AG09309 (cell line): ENCODE results near the gene CAST.

Experiments used
- DNase-seq: peaks from one replicate; pipeline ENCODE4 v3.0.0-alpha.2; 2010; ENCODE audit warnings: low read depth
- H3K4me3 ChIP-seq: 2 replicates; pipeline ENCODE4 v1.5.1; 2011; ENCODE audit warnings: mild to moderate bottlenecking, low read depth, low read length, moderate library complexity; ENCODE audit not compliant: control insufficient read depth
- TF ChIP-seq, protein P1 (sequence below): IDR thresholded peaks from 2 replicates; pipeline ENCODE4 v1.5.1; 2011; ENCODE audit warnings: mild to moderate bottlenecking, low read depth, low read length, inconsistent platforms; ENCODE audit not compliant: insufficient read depth, control insufficient read depth; ENCODE audit errors: missing control alignments

Gene CAST

DNA sequence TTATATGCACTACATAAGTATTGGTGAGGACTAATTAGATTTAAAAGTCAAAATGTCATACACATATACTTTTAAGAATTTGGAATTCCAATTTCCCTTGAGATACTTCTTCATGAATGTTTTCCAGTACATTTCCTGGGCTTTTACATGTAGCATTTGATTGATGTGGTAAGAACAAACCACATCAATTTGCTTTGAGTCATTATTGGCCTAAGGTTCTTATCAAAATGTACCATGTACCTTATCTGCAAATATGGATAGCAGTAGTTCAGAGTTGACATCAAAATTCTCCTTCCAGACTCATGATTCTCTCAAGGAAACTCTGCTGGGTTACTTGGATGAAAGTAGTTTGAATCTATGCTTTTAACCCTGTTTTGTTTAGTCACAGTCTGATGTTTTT is 2.5 kb downstream of the CAST start:
- DNase-seq: no peak
- no peak overlapping the region for H3K4me3 ChIP-seq
- TF ChIP-seq, protein P1, sequence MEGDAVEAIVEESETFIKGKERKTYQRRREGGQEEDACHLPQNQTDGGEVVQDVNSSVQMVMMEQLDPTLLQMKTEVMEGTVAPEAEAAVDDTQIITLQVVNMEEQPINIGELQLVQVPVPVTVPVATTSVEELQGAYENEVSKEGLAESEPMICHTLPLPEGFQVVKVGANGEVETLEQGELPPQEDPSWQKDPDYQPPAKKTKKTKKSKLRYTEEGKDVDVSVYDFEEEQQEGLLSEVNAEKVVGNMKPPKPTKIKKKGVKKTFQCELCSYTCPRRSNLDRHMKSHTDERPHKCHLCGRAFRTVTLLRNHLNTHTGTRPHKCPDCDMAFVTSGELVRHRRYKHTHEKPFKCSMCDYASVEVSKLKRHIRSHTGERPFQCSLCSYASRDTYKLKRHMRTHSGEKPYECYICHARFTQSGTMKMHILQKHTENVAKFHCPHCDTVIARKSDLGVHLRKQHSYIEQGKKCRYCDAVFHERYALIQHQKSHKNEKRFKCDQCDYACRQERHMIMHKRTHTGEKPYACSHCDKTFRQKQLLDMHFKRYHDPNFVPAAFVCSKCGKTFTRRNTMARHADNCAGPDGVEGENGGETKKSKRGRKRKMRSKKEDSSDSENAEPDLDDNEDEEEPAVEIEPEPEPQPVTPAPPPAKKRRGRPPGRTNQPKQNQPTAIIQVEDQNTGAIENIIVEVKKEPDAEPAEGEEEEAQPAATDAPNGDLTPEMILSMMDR: no peak

DNA sequence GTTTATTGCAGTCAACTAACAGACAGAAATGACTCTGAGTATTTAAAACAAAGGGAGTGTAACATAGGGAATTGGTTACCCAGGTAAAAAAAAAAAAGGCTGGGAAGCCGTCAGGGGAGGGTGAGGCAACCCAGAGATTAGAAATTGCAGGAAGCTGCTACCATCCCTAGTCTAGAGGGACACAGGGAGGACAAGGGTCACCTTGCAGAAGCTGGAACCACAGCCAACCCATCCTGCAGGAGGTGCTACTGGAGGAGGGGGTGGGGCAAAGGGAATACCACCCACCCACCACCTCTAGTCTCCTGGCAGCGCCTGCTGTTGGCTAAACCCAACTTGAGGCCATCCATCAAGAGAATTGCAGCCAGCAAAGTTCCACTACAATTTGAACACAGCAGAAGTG is 6.5 kb downstream of the CAST start:
- TF ChIP-seq, protein P1: no peak
- no peak overlapping the region for H3K4me3 ChIP-seq
- no peak for DNase-seq

DNA sequence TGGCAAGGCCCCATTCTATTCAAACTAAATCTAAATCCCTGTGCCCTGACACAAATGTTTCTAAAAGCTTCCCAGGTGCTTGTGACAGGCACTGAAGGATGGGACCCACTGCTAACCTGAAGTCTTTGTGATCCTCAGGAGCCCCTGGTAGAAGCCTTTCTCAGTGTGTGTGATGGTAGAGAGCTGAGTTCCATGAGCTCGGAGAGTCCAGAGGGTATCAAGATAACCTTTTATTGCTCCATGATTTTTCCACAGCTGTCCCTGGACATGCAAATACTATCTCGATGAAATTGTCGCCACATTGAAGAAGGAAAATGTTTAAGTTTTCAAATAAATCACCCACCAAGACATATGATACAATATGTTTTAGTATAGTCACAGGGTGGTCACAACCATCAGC is 7.7 kb downstream of the CAST start:
- TF ChIP-seq, protein P1: no peak
- no peak overlapping the region for H3K4me3 ChIP-seq
- DNase-seq: no peak

DNA sequence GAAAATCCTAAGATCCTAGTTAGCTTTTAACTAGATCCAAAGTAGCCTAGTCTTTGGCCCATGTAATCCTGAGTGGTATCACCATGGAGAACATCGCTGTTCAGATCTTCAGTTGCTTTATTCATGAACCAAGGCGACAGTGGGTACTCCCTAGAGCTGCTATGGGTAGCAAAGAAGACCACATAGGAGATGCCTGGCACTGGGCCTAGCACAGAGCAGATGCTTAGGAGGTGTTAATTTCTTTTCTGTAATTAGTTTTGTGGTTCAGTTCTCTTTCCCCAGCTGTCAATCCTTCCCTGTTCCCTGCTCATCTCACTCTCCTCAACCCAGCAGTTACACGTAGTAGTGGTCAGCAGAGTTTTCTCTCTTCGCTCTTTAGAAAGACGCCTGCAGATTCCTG is 9.3 kb downstream of the CAST start:
- TF ChIP-seq, protein P1: no peak
- DNase-seq: no peak
- H3K4me3 ChIP-seq: no peak overlapping the region

DNA sequence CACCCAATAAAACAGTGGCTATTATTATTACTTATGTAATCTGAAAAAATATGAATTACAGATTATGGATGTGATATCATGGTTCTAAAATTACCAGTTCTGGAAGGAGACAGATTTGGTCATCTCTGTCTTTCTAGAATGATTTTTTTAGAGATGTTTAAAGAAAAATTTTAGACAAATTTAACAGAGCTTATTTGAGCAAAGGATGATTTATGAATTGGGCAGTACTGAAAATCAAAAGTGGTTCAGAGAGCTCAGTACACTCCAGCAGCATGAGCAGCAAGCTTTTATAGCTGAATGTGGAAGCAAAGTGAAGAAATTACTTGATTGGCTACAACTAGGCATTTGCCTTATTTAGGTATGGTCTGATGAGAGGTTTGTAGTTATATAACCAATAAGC is 11.0 kb downstream of the CAST start:
- H3K4me3 ChIP-seq: no peak overlapping the region
- DNase-seq: no peak
- TF ChIP-seq, protein P1: no peak

DNA sequence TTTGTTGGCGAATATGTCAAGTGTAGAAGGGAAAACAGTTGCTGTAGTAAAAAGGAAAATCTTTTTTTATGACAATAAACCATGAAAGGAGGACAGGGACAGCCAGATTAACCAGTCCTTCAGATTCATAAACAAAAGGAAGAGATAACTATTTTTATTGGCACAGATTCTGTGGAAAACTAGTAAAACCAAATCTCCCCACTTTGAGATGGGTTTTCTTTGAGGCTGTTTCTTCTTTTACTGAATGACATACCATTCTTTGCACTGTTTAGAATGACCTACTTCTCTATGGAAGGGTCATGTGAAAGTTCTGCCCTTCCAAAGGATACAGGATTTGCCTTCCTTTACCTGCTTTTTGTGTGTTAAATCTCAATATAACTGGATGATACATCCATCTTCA is 13.7 kb downstream of the CAST start:
- H3K4me3 ChIP-seq: no peak overlapping the region
- no peak for DNase-seq
- TF ChIP-seq, protein P1: no peak

DNA sequence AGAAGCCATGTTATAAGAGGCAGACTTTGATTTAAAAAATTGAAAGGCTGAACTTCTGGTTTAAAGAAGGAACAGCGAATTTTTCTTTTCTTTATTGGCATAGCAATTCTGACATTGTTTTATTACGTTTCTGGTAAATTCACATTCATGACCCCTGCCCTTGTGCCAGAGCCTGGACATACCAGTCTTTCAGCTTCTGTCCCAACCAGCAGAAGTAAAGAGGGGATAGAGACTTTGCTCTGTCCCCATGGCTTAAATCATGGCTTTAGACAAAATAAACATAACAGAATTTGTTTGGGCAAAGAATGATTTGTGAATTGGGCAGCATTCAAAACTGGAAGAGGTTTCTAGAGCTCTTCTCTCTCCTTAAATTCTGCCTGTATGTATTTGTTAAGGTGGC is 15.3 kb downstream of the CAST start:
- H3K4me3 ChIP-seq: no peak overlapping the region
- TF ChIP-seq, protein P1: no peak
- no peak for DNase-seq
